Skeletal muscle satellite cell (primary cell): ENCODE measurements around the gene BAIAP2L1.

Source experiments
- H3K27me3 ChIP-seq: 2 replicates; pipeline ENCODE4 v1.7.0; 2013; ENCODE audit warnings: low read length; ENCODE audit not compliant: control insufficient read depth, insufficient read depth
- H3K36me3 ChIP-seq: 2 replicates; pipeline ENCODE4 v1.7.0; 2013; ENCODE audit warnings: mild to moderate bottlenecking, control low read depth, low read length; ENCODE audit not compliant: insufficient read depth
- H3K4me1 ChIP-seq: 2 replicates; pipeline ENCODE4 v1.7.0; 2013; ENCODE audit warnings: low read length; ENCODE audit not compliant: control insufficient read depth, insufficient read depth
- H3K4me2 ChIP-seq: 2 replicates; pipeline ENCODE4 v1.7.0; 2013; ENCODE audit warnings: mild to moderate bottlenecking, low read length
- H3K4me3 ChIP-seq: 2 replicates; pipeline ENCODE4 v1.7.0; 2013; ENCODE audit warnings: low read length
- H3K9ac ChIP-seq: 2 replicates; pipeline ENCODE4 v1.7.0; 2013; ENCODE audit warnings: mild to moderate bottlenecking, low read depth, low read length, moderate library complexity
- H3K9me3 ChIP-seq: replicated peaks from 2 replicates; pipeline ENCODE4 v1.7.0; 2013; ENCODE audit warnings: mild to moderate bottlenecking, control low read depth, low read length

Gene BAIAP2L1

GRCh38 chr7:98315318-98315993 lies 85.4 kb downstream of the BAIAP2L1 start:
- Histone ChIP-seq H3K9me3 (no peaks in the 10 kb centered on the region), H3K36me3 (no peaks in the 10 kb centered on the region), H3K4me3 (no peak overlapping the region), H3K4me2 (no peak overlapping the region), H3K4me1 (no peaks in the 10 kb centered on the region), H3K9ac (no peak overlapping the region), H3K27me3 (no peaks in the 10 kb centered on the region)

GRCh38 chr7:98314469-98314868 lies 86.4 kb downstream of the BAIAP2L1 start:
- no peaks in the 10 kb centered on the region for H3K27me3 ChIP-seq
- no peaks in the 10 kb centered on the region for H3K9me3 ChIP-seq
- no peak overlapping the region for H3K4me2 ChIP-seq

GRCh38 chr7:98312201-98312600 lies 88.7 kb downstream of the BAIAP2L1 start:
- Histone ChIP-seq H3K4me1 (no peaks in the 10 kb centered on the region), H3K9me3 (no peaks in the 10 kb centered on the region), H3K27me3 (no peaks in the 10 kb centered on the region), H3K9ac (no peak overlapping the region), H3K4me3 (no peak overlapping the region), H3K4me2 (no peak overlapping the region), H3K36me3 (peaks cover 3% of the 10 kb centered on the region)

More at GRCh38 chr7:98314469-98314868, 86.4 kb downstream of the BAIAP2L1 start:
- Histone ChIP-seq H3K36me3 (no peaks in the 10 kb centered on the region), H3K9ac (no peak overlapping the region), H3K4me1 (no peaks in the 10 kb centered on the region), H3K4me3 (no peak overlapping the region)

- no peaks in the 10 kb centered on the region for H3K4me1 ChIP-seq
- H3K9ac ChIP-seq, result no peak overlapping the region
- H3K4me3 ChIP-seq, result no peak overlapping the region
- H3K36me3 ChIP-seq, result peaks cover 3% of the 10 kb centered on the region
- no peaks in the 10 kb centered on the region for H3K9me3 ChIP-seq
- no peaks in the 10 kb centered on the region for H3K27me3 ChIP-seq
- no peak overlapping the region for H3K4me2 ChIP-seq
Measured at GRCh38 chr7:98309566-98309965, 91.3 kb downstream of the BAIAP2L1 start.

GRCh38 chr7:98307971-98308466 lies 92.9 kb downstream of the BAIAP2L1 start:
- H3K36me3 ChIP-seq, result peaks cover 3% of the 10 kb centered on the region
- no peaks in the 10 kb centered on the region for H3K4me1 ChIP-seq

GRCh38 chr7:98305951-98306535 lies 94.8 kb downstream of the BAIAP2L1 start:
- H3K9me3 ChIP-seq, result no peaks in the 10 kb centered on the region
- H3K27me3 ChIP-seq, result no peaks in the 10 kb centered on the region
- H3K4me1 ChIP-seq, result no peaks in the 10 kb centered on the region
- H3K4me2 ChIP-seq, result no peak overlapping the region
- H3K9ac ChIP-seq, result no peak overlapping the region
- H3K36me3 ChIP-seq, result peaks cover 3% of the 10 kb centered on the region
- no peak overlapping the region for H3K4me3 ChIP-seq

More at GRCh38 chr7:98307971-98308466, 92.9 kb downstream of the BAIAP2L1 start:
- Histone ChIP-seq H3K4me3 (no peak overlapping the region), H3K4me2 (no peak overlapping the region), H3K27me3 (no peaks in the 10 kb centered on the region), H3K9me3 (no peaks in the 10 kb centered on the region), H3K9ac (no peak overlapping the region)

GRCh38 chr7:98303906-98304305 lies 97.0 kb downstream of the BAIAP2L1 start:
- Histone ChIP-seq H3K4me1 (no peaks in the 10 kb centered on the region), H3K9me3 (no peaks in the 10 kb centered on the region), H3K36me3 (peaks cover 3% of the 10 kb centered on the region), H3K9ac (no peak overlapping the region), H3K4me3 (no peak overlapping the region), H3K27me3 (no peaks in the 10 kb centered on the region), H3K4me2 (no peak overlapping the region)

DNA sequence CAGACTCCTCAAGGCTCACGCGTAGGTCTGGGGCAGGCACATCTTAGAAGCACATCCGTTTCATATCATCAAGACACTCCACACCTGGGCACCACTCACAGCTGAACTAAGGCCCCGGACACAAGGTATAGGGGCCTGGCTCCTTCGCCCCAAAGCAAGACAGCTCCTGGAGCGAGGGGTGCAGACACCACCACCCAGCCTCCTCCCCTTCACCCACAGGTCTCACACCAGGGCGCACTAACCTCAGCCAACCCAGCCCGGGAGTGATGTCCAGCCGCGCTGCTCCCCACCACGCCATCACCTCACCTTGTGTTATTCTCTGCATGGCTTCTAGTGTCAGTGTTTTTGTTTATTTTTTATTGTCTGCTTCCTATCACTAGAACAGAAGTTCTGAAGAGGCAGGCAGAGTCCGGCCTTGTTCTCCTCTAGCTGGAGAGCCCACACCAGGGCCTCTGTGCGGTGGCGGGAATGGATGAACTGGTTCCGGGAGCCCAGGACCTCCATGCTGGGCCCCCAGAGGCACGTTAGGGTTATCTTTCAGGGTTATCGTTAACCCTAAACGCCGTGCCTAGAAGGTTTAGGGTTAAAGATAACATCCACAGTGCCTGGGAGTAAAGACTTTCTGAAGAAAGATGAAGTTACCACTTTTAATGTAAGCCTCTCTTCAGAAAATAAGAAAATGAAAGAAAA lies 97.6 kb downstream of the BAIAP2L1 start:
- Histone ChIP-seq H3K4me2 (no peak overlapping the region), H3K9me3 (no peaks in the 10 kb centered on the region), H3K4me1 (no peaks in the 10 kb centered on the region), H3K4me3 (no peak overlapping the region), H3K36me3 (peaks cover 3% of the 10 kb centered on the region), H3K9ac (no peak overlapping the region), H3K27me3 (no peaks in the 10 kb centered on the region)

- Histone ChIP-seq H3K9ac (no peak overlapping the region), H3K36me3 (no peaks in the 10 kb centered on the region), H3K27me3 (no peaks in the 10 kb centered on the region)
Measured at GRCh38 chr7:98301693-98302470, 99.0 kb downstream of the BAIAP2L1 start.

GRCh38 chr7:98300595-98301372 lies 100.1 kb downstream of the BAIAP2L1 start:
- Histone ChIP-seq H3K9me3 (no peaks in the 10 kb centered on the region), H3K27me3 (no peaks in the 10 kb centered on the region), H3K4me2 (no peak overlapping the region), H3K4me1 (no peaks in the 10 kb centered on the region), H3K36me3 (peaks cover 4% of the 10 kb centered on the region), H3K4me3 (no peak overlapping the region), H3K9ac (no peak overlapping the region)

More at GRCh38 chr7:98301693-98302470, 99.0 kb downstream of the BAIAP2L1 start:
- no peak overlapping the region for H3K4me2 ChIP-seq
- H3K4me1 ChIP-seq, result no peaks in the 10 kb centered on the region
- H3K4me3 ChIP-seq, result no peak overlapping the region
- no peaks in the 10 kb centered on the region for H3K9me3 ChIP-seq
